Measurements from ENCODE around the gene IL12RB2. TPM values are rescaled to one million over a fixed set of nuclear protein-coding genes. Genes with fewer than 3 reads are reported as not detected.
A peak's percentile ranks its signal among the peaks of the same experiment; 100 is the strongest.

IL12RB2 gene
- total RNA-seq, 1 donor from 2014 or later = 0.06 TPM

DNA sequence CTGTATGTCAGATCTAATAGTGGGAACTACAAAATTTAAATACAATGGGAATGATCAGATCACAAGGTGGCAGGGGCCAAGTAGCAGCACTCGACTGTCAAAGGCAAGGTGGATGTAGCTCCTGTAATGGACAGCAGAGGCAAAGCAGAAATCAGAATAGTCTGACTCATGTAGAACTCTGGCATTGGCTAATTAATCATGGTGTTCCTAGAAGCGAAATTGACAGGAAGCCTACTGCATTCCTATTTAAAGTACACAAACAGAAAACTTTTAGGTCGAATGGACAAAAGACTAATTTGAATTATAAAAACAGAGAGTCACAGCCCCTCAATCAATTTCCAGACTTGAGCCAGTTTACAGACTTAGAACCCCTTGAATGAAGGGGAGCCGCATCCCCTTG, 17.4 kb upstream of the IL12RB2 start:
- H3K4me1 Mint-ChIP-seq = no peaks in the 10 kb centered on the region

DNA sequence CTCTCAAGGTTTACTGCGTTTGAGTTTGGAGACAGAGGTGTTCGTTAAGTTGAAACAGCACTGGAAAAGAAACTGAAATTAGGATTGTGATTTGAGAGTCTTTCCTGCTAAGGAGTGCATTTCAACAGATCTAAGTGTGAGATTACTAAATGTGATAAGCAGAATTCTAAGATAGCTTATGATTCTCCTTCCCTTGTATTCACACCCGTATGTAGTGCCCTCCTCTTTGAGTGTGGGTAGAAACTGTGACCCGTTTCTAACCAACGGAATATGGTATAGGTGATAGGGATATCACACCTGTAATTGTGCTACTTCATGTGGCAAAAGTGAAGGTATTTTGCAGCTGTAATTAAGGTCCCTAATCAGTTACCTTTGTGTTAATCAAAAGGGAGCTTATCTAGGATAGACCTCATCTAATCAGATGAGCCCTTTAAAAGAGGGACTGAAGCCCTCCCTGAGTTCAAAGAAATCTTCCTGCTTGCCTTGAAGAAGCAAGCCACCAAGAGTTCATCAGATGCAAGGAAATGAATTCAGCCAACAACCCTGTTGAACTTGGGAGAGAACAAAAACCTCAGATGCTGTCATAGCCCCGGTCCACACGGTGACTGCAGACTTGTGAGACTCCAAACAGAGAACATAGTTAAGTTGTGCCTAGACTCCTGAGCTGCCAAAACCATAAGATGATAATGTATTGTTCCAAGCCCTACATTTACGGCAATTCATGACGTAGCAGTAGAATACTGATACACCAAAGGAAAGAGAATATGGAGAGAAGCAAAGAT, 12.6 kb upstream of the IL12RB2 start:
- H3K27me3 Mint-ChIP-seq (ENCODE audit: insufficient read depth, low read depth) = no peaks in the 10 kb centered on the region
- Histone ChIP-seq H3F3A (ENCODE audit: low read depth) (peaks cover 8% of the 10 kb centered on the region), H3K9ac (no peak overlapping the region), H3K79me2 (ENCODE audit: low read depth) (no peaks in the 10 kb centered on the region), H3K36me3 (no peaks in the 10 kb centered on the region), H3K4me2 (no peak overlapping the region), H3K9me3 (ENCODE audit: low read depth) (no peaks in the 10 kb centered on the region), H3K27me3 (no peaks in the 10 kb centered on the region), H3K4me3 (no peak overlapping the region), H3K4me1 (no peaks in the 10 kb centered on the region), H4K20me1 (ENCODE audit: low read depth) (no peaks in the 10 kb centered on the region), H2AFZ (replicated peaks) (no peak overlapping the region), H3K27ac (no peak overlapping the region)
- no peak for DNase-seq (ENCODE audit: low spot score)
- H3K36me3 Mint-ChIP-seq = no peaks in the 10 kb centered on the region
- H3K27ac Mint-ChIP-seq = no peak overlapping the region
- peaks cover 5% of the 10 kb centered on the region for H3K9me3 Mint-ChIP-seq
- H3K4me3 Mint-ChIP-seq = no peak overlapping the region
- H3K4me1 Mint-ChIP-seq = no peaks in the 10 kb centered on the region
- no peak for TF ChIP-seq EZH2 (IDR thresholded peaks at IDR 0.05)
- TF ChIP-seq CTCF (IDR thresholded peaks at IDR 0.05) = no peak
- TF ChIP-seq EZH2phosphoT487 (IDR thresholded peaks at IDR 0.05) = no peak

More for the DNA sequence above, 17.4 kb upstream of the IL12RB2 start:
- Mint-ChIP-seq H3K36me3 (no peaks in the 10 kb centered on the region), H3K4me3 (no peak overlapping the region), H3K27ac (no peak overlapping the region), H3K9me3 (peaks cover 8% of the 10 kb centered on the region), H3K27me3 (ENCODE audit: insufficient read depth, low read depth) (no peaks in the 10 kb centered on the region)
- Histone ChIP-seq H3K27me3 (no peaks in the 10 kb centered on the region), H3K4me1 (no peaks in the 10 kb centered on the region), H3F3A (ENCODE audit: low read depth) (peaks cover 4% of the 10 kb centered on the region), H3K36me3 (no peaks in the 10 kb centered on the region), H3K9ac (no peak overlapping the region), H4K20me1 (ENCODE audit: low read depth) (no peaks in the 10 kb centered on the region), H3K79me2 (ENCODE audit: low read depth) (no peaks in the 10 kb centered on the region), H3K9me3 (ENCODE audit: low read depth) (no peaks in the 10 kb centered on the region), H3K27ac (no peak overlapping the region), H2AFZ (replicated peaks) (no peak overlapping the region), H3K4me2 (no peak overlapping the region), H3K4me3 (no peak overlapping the region)
- TF ChIP-seq EZH2phosphoT487 (IDR thresholded peaks at IDR 0.05) = no peak
- no peak for TF ChIP-seq CTCF (IDR thresholded peaks at IDR 0.05)
- no peak for TF ChIP-seq EZH2 (IDR thresholded peaks at IDR 0.05)
- DNase-seq (ENCODE audit: low spot score) = no peak

DNA sequence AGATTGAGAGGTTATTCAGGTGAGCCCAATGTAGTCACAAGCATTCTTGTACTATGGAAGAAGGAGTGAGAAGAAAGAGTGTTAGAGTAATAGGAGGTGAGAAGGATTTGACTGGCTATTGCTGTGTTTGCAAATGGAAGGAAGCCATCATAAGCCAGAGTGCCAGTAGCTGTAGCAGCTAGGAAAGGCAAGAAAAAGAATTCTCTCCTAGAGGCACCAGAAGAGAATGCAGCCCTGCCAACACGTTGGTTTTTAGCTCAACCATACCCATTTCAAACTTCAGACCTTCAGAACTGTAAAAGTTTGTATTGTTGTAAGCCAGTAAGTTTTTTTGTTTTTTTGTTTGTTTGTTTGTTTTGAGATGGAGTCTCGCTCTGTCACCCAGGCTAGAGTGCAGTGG, 8.9 kb upstream of the IL12RB2 start:
- H3K4me1 Mint-ChIP-seq = no peaks in the 10 kb centered on the region
- no peaks in the 10 kb centered on the region for H3K36me3 Mint-ChIP-seq
- no peaks in the 10 kb centered on the region for H3K9me3 Mint-ChIP-seq
- Histone ChIP-seq H4K20me1 (ENCODE audit: low read depth) (no peaks in the 10 kb centered on the region), H3K9me3 (ENCODE audit: low read depth) (no peaks in the 10 kb centered on the region), H3K79me2 (ENCODE audit: low read depth) (no peaks in the 10 kb centered on the region), H3K27ac (no peak overlapping the region), H3K4me2 (no peak overlapping the region), H3K9ac (no peak overlapping the region), H3K36me3 (no peaks in the 10 kb centered on the region), H3K27me3 (peaks cover under 1% of the 10 kb centered on the region), H3K4me1 (no peaks in the 10 kb centered on the region), H3K4me3 (no peak overlapping the region), H2AFZ (replicated peaks) (no peak overlapping the region), H3F3A (ENCODE audit: low read depth) (peaks cover 8% of the 10 kb centered on the region)
- TF ChIP-seq CTCF (IDR thresholded peaks at IDR 0.05) = peak; percentile 13
- no peak for TF ChIP-seq EZH2 (IDR thresholded peaks at IDR 0.05)
- no peak overlapping the region for H3K27ac Mint-ChIP-seq
- no peak overlapping the region for H3K4me3 Mint-ChIP-seq
- no peak for DNase-seq (ENCODE audit: low spot score)
- H3K27me3 Mint-ChIP-seq (ENCODE audit: insufficient read depth, low read depth) = no peaks in the 10 kb centered on the region

Measured in neural progenitor cell (in vitro differentiated cells).